Upper lobe of right lung (tissue), 1 donor: ENCODE results near the gene LOC101059915.
"Not testable (repeated sequence)": the region's sequence is repeated elsewhere in the genome, so short reads cannot be mapped to it uniquely, and the experiment has no call there.

Experiments
- ATAC-seq: fragments of 200-7000 bp; cut with Tn5 transposase; one replicate; pipeline ENCODE4 v1.9.1; 2020; ENCODE audit warnings: mild to moderate bottlenecking, moderate library complexity
- DNase-seq: peaks from one replicate; pipeline ENCODE4 v3.0.0-alpha.2; 2020
- H3K27ac ChIP-seq: fragments of 200-600 bp; one replicate; pipeline ENCODE4 v1.8.0; 2022
- H3K27me3 ChIP-seq: fragments of 200-600 bp; one replicate; pipeline ENCODE4 v1.8.0; 2022; ENCODE audit warnings: mild to moderate bottlenecking
- H3K36me3 ChIP-seq: fragments of 200-600 bp; one replicate; pipeline ENCODE4 v1.8.0; 2022
- H3K4me1 ChIP-seq: fragments of 200-600 bp; one replicate; pipeline ENCODE4 v1.8.0; 2022
- H3K4me3 ChIP-seq: fragments of 200-600 bp; one replicate; pipeline ENCODE4 v1.8.0; 2022; ENCODE audit warnings: mild to moderate bottlenecking
- H3K9me3 ChIP-seq: fragments of 200-600 bp; one replicate; pipeline ENCODE4 v1.8.0; 2022
- CTCF ChIP-seq: fragments of 200-600 bp; IDR thresholded peaks from one replicate; pipeline ENCODE4 v1.8.0; 2022; ENCODE audit warnings: antibody characterized with exemption
- intact Hi-C: fragments of 100-400 bp; cut with DNase I; formaldehyde crosslinking; loops from one replicate; pipeline ENCODE4 v1.11.0; 2022
- donor health status: DM: no; HTN: yes; CAD: no; lungs with severe emphysema.

The LOC101059915 gene

GRCh38 chrX:71660562-71661416, 6.6 kb upstream of the LOC101059915 start:
- Histone ChIP-seq H3K27ac (no peak overlapping the region), H3K4me1 (no peaks in the 10 kb centered on the region), H3K9me3 (no peaks in the 10 kb centered on the region), H3K4me3 (no peak overlapping the region), H3K36me3 (no peaks in the 10 kb centered on the region), H3K27me3 (no peaks in the 10 kb centered on the region)
- no peak for ATAC-seq
- no peak for TF ChIP-seq CTCF
- DNase-seq, result no peak
- intact Hi-C loops, result no loop called here

- H3K4me3 ChIP-seq, result no peak overlapping the region
- ATAC-seq (no peak), DNase-seq (no peak)
- no peaks in the 10 kb centered on the region for H3K27me3 ChIP-seq
- no peaks in the 10 kb centered on the region for H3K9me3 ChIP-seq
- intact Hi-C loops, result no loop called here
- no peaks in the 10 kb centered on the region for H3K4me1 ChIP-seq
- no peak for TF ChIP-seq CTCF
- no peaks in the 10 kb centered on the region for H3K36me3 ChIP-seq
- H3K27ac ChIP-seq, result no peak overlapping the region
These were observed 5.4 kb upstream of the LOC101059915 start for GRCh38 chrX:71661919-71662318.

GRCh38 chrX:71662654-71663053, 4.7 kb upstream of the LOC101059915 start:
- H3K4me3 ChIP-seq, H3K4me1 ChIP-seq, DNase-seq, H3K27me3 ChIP-seq, H3K9me3 ChIP-seq, intact Hi-C loops, ATAC-seq, H3K27ac ChIP-seq, H3K36me3 ChIP-seq: not testable (repeated sequence)

GRCh38 chrX:71663238-71663637, 4.1 kb upstream of the LOC101059915 start:
- ATAC-seq, H3K9me3 ChIP-seq, H3K27me3 ChIP-seq, H3K4me1 ChIP-seq, H3K4me3 ChIP-seq, H3K36me3 ChIP-seq, H3K27ac ChIP-seq, intact Hi-C loops, DNase-seq: not testable (repeated sequence)

- intact Hi-C loops, H3K27ac ChIP-seq, ATAC-seq, H3K27me3 ChIP-seq, H3K9me3 ChIP-seq, H3K4me1 ChIP-seq, H3K36me3 ChIP-seq, H3K4me3 ChIP-seq, DNase-seq: not testable (repeated sequence)
These were observed 3.1 kb upstream of the LOC101059915 start for GRCh38 chrX:71664202-71664601.

- intact Hi-C loops, result no loop called here
- no peaks in the 10 kb centered on the region for H3K36me3 ChIP-seq
- ATAC-seq, result no peak
These were observed 2.4 kb upstream of the LOC101059915 start for GRCh38 chrX:71664889-71665491.

More at GRCh38 chrX:71664889-71665491, 2.4 kb upstream of the LOC101059915 start:
- H3K4me1 ChIP-seq, result no peaks in the 10 kb centered on the region
- H3K4me3 ChIP-seq, result no peak overlapping the region
- no peak overlapping the region for H3K27ac ChIP-seq
- DNase-seq, result no peak
- no peaks in the 10 kb centered on the region for H3K9me3 ChIP-seq
- no peak for TF ChIP-seq CTCF
- H3K27me3 ChIP-seq, result no peaks in the 10 kb centered on the region
